CD8-positive, alpha-beta memory T cell (primary cell): ENCODE measurements around the gene SCAMP3. TPM values are rescaled to one million over a fixed set of nuclear protein-coding genes. Genes with fewer than 3 reads are reported as not detected.

Experiments used
- CTCF ChIA-PET: fragments of 350-600 bp; sonication (Branson Sonifier 250); formaldehyde crosslinking; loops from one replicate; lab custom pipeline; 2021; ENCODE audit warnings: antibody characterized with exemption; lab: Charles Lee
- POLR2A ChIA-PET: fragments of 350-600 bp; sonication (Branson Sonifier 250); formaldehyde crosslinking; loops from one replicate; lab custom pipeline; 2021; ENCODE audit warnings: antibody characterized with exemption; lab: Charles Lee
- DNase-seq, 5 donors: peaks; one replicate each; pipeline versions ENCODE4 v3.0.0 to v3.0.0-alpha.2; 2020 to 2022; ENCODE audit warnings: mixed read lengths in 1 of 5
- H3K27ac ChIP-seq: one replicate; pipeline ENCODE4 v1.7.0; 2013; ENCODE audit warnings: low read depth, mild to moderate bottlenecking, low read length, moderate library complexity
- H3K27me3 ChIP-seq: 2 replicates; pipeline ENCODE4 v1.7.0; 2013; ENCODE audit warnings: low read length, mild to moderate bottlenecking; ENCODE audit not compliant: insufficient read depth, poor library complexity, severe bottlenecking
- H3K36me3 ChIP-seq: 2 replicates; pipeline ENCODE4 v1.7.0; 2013; ENCODE audit warnings: mild to moderate bottlenecking, low read length, moderate library complexity; ENCODE audit not compliant: insufficient read depth
- H3K4me1 ChIP-seq: 2 replicates; pipeline ENCODE4 v1.7.0; 2013; ENCODE audit warnings: mild to moderate bottlenecking, low read length, moderate library complexity; ENCODE audit not compliant: insufficient read depth
- H3K4me3 ChIP-seq: 2 replicates; pipeline ENCODE4 v1.7.0; 2013; ENCODE audit warnings: mild to moderate bottlenecking, low read length
- H3K9me3 ChIP-seq: 2 replicates; pipeline ENCODE4 v1.7.0; 2013; ENCODE audit warnings: mild to moderate bottlenecking, low read length
- H3K27ac Mint-ChIP-seq, 8 donors: one replicate each; pipeline ENCODE4 v1.8.0; 2020 to 2021; ENCODE audit warnings: mixed read lengths in 8 of 8, mild to moderate bottlenecking in 6 of 8, inconsistent platforms in 3 of 8, moderate library complexity in 3 of 8
- H3K27me3 Mint-ChIP-seq, 2 donors: one replicate each; pipeline ENCODE4 v1.8.0; 2020 to 2021; ENCODE audit warnings: mixed read lengths in 2 of 2, mild to moderate bottlenecking in 1 of 2, moderate library complexity in 1 of 2
- H3K36me3 Mint-ChIP-seq, 3 donors: one replicate each; pipeline ENCODE4 v1.8.0; 2020 to 2021; ENCODE audit warnings: mixed read lengths in 3 of 3, inconsistent platforms in 1 of 3, mild to moderate bottlenecking in 1 of 3
- H3K4me1 Mint-ChIP-seq, 3 donors: one replicate each; pipeline ENCODE4 v1.8.0; 2020 to 2021; ENCODE audit warnings: mixed read lengths in 3 of 3, inconsistent platforms in 1 of 3, mild to moderate bottlenecking in 1 of 3
- H3K4me3 Mint-ChIP-seq, 7 donors: one replicate each; pipeline ENCODE4 v1.8.0; 2020 to 2021; ENCODE audit warnings: mixed read lengths in 7 of 7, mild to moderate bottlenecking in 6 of 7, moderate library complexity in 4 of 7, inconsistent platforms in 2 of 7
- H3K9me3 Mint-ChIP-seq, 5 donors: one replicate each; pipeline ENCODE4 v1.8.0; 2020 to 2022; ENCODE audit warnings: mixed read lengths in 5 of 5, mild to moderate bottlenecking in 3 of 5, moderate library complexity in 2 of 5, inconsistent platforms in 1 of 5
- polyA plus RNA-seq: library from polyadenylated mRNA; unstranded; fragments of 300-500 nt; fragmentation: Illumina TruSeq; gene quantifications from one replicate; pipeline ENCODE4 v1.2.3, GENCODE V29; 2021
- total RNA-seq, 2 experiments: library from RNA; stranded (reverse); gene quantifications; one replicate each; pipeline ENCODE4 v1.2.3, GENCODE V29; 2021

SCAMP3 gene
- total and polyA plus RNA-seq, 3 experiments from 2014 or later = 152 to 179 (median 158) TPM

- H3K27ac Mint-ChIP-seq = peak overlapping the region in 2 of 8 donors; percentile 75 to 77
- no peak for DNase-seq
- peak overlapping the region; percentile 6 to 100 (median 97) for H3K4me3 Mint-ChIP-seq
- peaks cover 8 to 75% (median 15%) of the 10 kb centered on the region in 3 donors for H3K36me3 Mint-ChIP-seq
- ChIA-PET POLR2A (no interaction called here), CTCF (interaction anchor here (1.1 to 4.4 kb wide), 5 partner anchors 9 to 87 kb away, joined by 3 to 79 read pairs (median 4); partner anchors contain the start of genes CLK2, KRTCAP2 and TRIM46)
- H3K4me1 Mint-ChIP-seq = peaks cover 41 to 60% (median 49%) of the 10 kb centered on the region in 3 donors
- no peaks in the 10 kb centered on the region for H3K9me3 Mint-ChIP-seq
- no peaks in the 10 kb centered on the region for H3K27me3 Mint-ChIP-seq
- Histone ChIP-seq H3K4me1 (peaks cover 29% of the 10 kb centered on the region), H3K36me3 (peaks cover 33% of the 10 kb centered on the region), H3K9me3 (no peaks in the 10 kb centered on the region), H3K27ac (no peak overlapping the region), H3K27me3 (no peaks in the 10 kb centered on the region), H3K4me3 (no peak overlapping the region)
These were observed 1.9 kb downstream of the SCAMP3 start for GRCh38 chr1:155260276-155260675.

- no peak overlapping the region for H3K4me3 ChIP-seq
- Mint-ChIP-seq H3K9me3 (no peaks in the 10 kb centered on the region), H3K27ac (peak overlapping the region in 3 of 8 donors; percentile 29 to 62 (median 38)), H3K36me3 (peaks cover 8 to 38% (median 9%) of the 10 kb centered on the region in 3 donors), H3K4me1 (peaks cover 32 to 44% (median 43%) of the 10 kb centered on the region in 3 donors), H3K27me3 (no peaks in the 10 kb centered on the region), H3K4me3 (peak overlapping the region; percentile 65 to 84 (median 75))
- no peaks in the 10 kb centered on the region for H3K9me3 ChIP-seq
- peaks cover 11% of the 10 kb centered on the region for H3K36me3 ChIP-seq
- H3K27ac ChIP-seq = no peak overlapping the region
- H3K27me3 ChIP-seq = no peaks in the 10 kb centered on the region
- DNase-seq = no peak
- peaks cover 19% of the 10 kb centered on the region for H3K4me1 ChIP-seq
- CTCF ChIA-PET = interaction anchor here (0.5 to 2.1 kb wide), 2 partner anchors 17 to 68 kb away, joined by 3 to 6 read pairs; partner anchors contain the start of gene CLK2
- POLR2A ChIA-PET = interaction anchor here (1.1 kb wide), 1 partner anchor 11 kb away, joined by 3 read pairs; no protein-coding TSS in a partner anchor
These were observed 5.9 kb downstream of the SCAMP3 start for GRCh38 chr1:155256058-155256852.

GRCh38 chr1:155255243-155256007 lies 6.7 kb downstream of the SCAMP3 start, which contains the start of gene ENTREP3:
TSS of gene ENTREP3 (minus strand) at chr1:155255483. CDS start at chr1:155254877, 606 bp downstream.
- H3K36me3 ChIP-seq = peaks cover 11% of the 10 kb centered on the region
- peaks cover 30 to 42% (median 42%) of the 10 kb centered on the region in 3 donors for H3K4me1 Mint-ChIP-seq
- H3K27ac ChIP-seq = peak within 1 kb of the TSS; percentile 51
- peak within 1 kb of the TSS; percentile 68 to 91 (median 80) for H3K4me3 Mint-ChIP-seq
- H3K27me3 Mint-ChIP-seq = no peaks in the 10 kb centered on the region
- peaks cover 8 to 32% (median 9%) of the 10 kb centered on the region in 3 donors for H3K36me3 Mint-ChIP-seq
- ChIA-PET POLR2A (no interaction called here), CTCF (interaction anchor here (1.0 to 2.1 kb wide), 2 partner anchors 48 to 68 kb away, joined by 4 to 6 read pairs; partner anchors contain the start of gene THBS3)
- H3K27me3 ChIP-seq = no peaks in the 10 kb centered on the region
- H3K4me3 ChIP-seq = peak within 1 kb of the TSS; percentile 49
- no peaks in the 10 kb centered on the region for H3K9me3 ChIP-seq
- H3K4me1 ChIP-seq = peaks cover 11% of the 10 kb centered on the region
- H3K9me3 Mint-ChIP-seq = no peaks in the 10 kb centered on the region
- DNase-seq = peak; percentile 58 to 79 (median 68)
- peak within 1 kb of the TSS; percentile 38 to 80 (median 69) for H3K27ac Mint-ChIP-seq

GRCh38 chr1:155254714-155255242 lies 7.4 kb downstream of the SCAMP3 start:
- Mint-ChIP-seq H3K4me3 (peak overlapping the region in 6 of 7 donors; percentile 75 to 91 (median 82)), H3K9me3 (no peaks in the 10 kb centered on the region), H3K4me1 (peaks cover 26 to 39% (median 38%) of the 10 kb centered on the region in 3 donors), H3K27me3 (no peaks in the 10 kb centered on the region), H3K36me3 (peaks cover 6 to 28% (median 8%) of the 10 kb centered on the region in 3 donors), H3K27ac (peak overlapping the region in 4 of 8 donors; percentile 38 to 70 (median 54))
- H3K36me3 ChIP-seq = peaks cover 11% of the 10 kb centered on the region
- POLR2A ChIA-PET = interaction anchor here (0.6 kb wide), 1 partner anchor 62 kb away, joined by 6 read pairs; no protein-coding TSS in a partner anchor
- H3K9me3 ChIP-seq = no peaks in the 10 kb centered on the region
- no peak for DNase-seq
- no peaks in the 10 kb centered on the region for H3K27me3 ChIP-seq
- H3K4me1 ChIP-seq = peaks cover 7% of the 10 kb centered on the region
- peak overlapping the region; percentile 49 for H3K4me3 ChIP-seq
- H3K27ac ChIP-seq = no peak overlapping the region
- CTCF ChIA-PET = interaction anchor here (1.0 kb wide), 1 partner anchor 48 kb away, joined by 4 read pairs; the partner anchor contains the start of gene THBS3

GRCh38 chr1:155254228-155254713 lies 7.9 kb downstream of the SCAMP3 start:
- no peak overlapping the region for H3K4me3 ChIP-seq
- peaks cover 7% of the 10 kb centered on the region for H3K4me1 ChIP-seq
- peaks cover 26 to 39% (median 38%) of the 10 kb centered on the region in 3 donors for H3K4me1 Mint-ChIP-seq
- ChIA-PET CTCF (interaction anchor here (7.1 kb wide), 1 partner anchor 6 kb away, joined by 79 read pairs; the partner anchor contains the start of gene SCAMP3), POLR2A (interaction anchor here (0.6 kb wide), 1 partner anchor 62 kb away, joined by 6 read pairs; no protein-coding TSS in a partner anchor)
- H3K4me3 Mint-ChIP-seq = peak overlapping the region; percentile 44 to 91 (median 77)
- no peak for DNase-seq
- no peaks in the 10 kb centered on the region for H3K27me3 ChIP-seq
- peaks cover 11% of the 10 kb centered on the region for H3K36me3 ChIP-seq
- H3K27me3 Mint-ChIP-seq = no peaks in the 10 kb centered on the region
- no peaks in the 10 kb centered on the region for H3K9me3 ChIP-seq
- H3K36me3 Mint-ChIP-seq = peaks cover 6 to 26% (median 8%) of the 10 kb centered on the region in 3 donors
- peak overlapping the region in 6 of 8 donors; percentile 38 to 80 (median 70) for H3K27ac Mint-ChIP-seq
- H3K9me3 Mint-ChIP-seq = no peaks in the 10 kb centered on the region
- peak overlapping the region; percentile 51 for H3K27ac ChIP-seq

- H3K36me3 Mint-ChIP-seq = peaks cover 6 to 25% (median 8%) of the 10 kb centered on the region in 3 donors
- Histone ChIP-seq H3K4me3 (no peak overlapping the region), H3K27me3 (no peaks in the 10 kb centered on the region), H3K36me3 (peaks cover 11% of the 10 kb centered on the region), H3K4me1 (peaks cover 7% of the 10 kb centered on the region), H3K27ac (peak overlapping the region; percentile 51), H3K9me3 (no peaks in the 10 kb centered on the region)
- peaks cover 26 to 39% (median 38%) of the 10 kb centered on the region in 3 donors for H3K4me1 Mint-ChIP-seq
- no peaks in the 10 kb centered on the region for H3K9me3 Mint-ChIP-seq
- ChIA-PET CTCF (interaction anchor here (6.6 to 7.1 kb wide), 2 partner anchors 7 to 69 kb away, joined by 79 to 116 read pairs; partner anchors contain the start of genes RUSC1 and SCAMP3), POLR2A (interaction anchor here (0.6 kb wide), 1 partner anchor 12 kb away, joined by 4 read pairs; no protein-coding TSS in a partner anchor)
- peak overlapping the region in 6 of 7 donors; percentile 44 to 84 (median 76) for H3K4me3 Mint-ChIP-seq
- H3K27me3 Mint-ChIP-seq = no peaks in the 10 kb centered on the region
- DNase-seq = no peak
- H3K27ac Mint-ChIP-seq = peak overlapping the region in 4 of 8 donors; percentile 6 to 80 (median 56)
These were observed 8.4 kb downstream of the SCAMP3 start for GRCh38 chr1:155253797-155254196.
